BJ (cell line): Measurements from ENCODE around the gene TNRC6C. TPM values are rescaled to one million over a fixed set of nuclear protein-coding genes. Genes with fewer than 3 reads are reported as not detected.

Source experiments
- CTCF ChIA-PET: fragments of 350-600 bp; formaldehyde crosslinking; extraction: SDS; loops from one replicate; lab custom pipeline; 2021; ENCODE audit warnings: antibody characterized with exemption, inconsistent platforms; lab: Yijun Ruan, JAX
- POLR2A ChIA-PET: fragments of 300-600 bp; sonication (Branson Sonifier 250); formaldehyde crosslinking; extraction: SDS; loops from one replicate; lab custom pipeline; 2021; ENCODE audit warnings: antibody characterized with exemption; lab: Charles Lee
- DNase-seq: peaks from one replicate; pipeline ENCODE4 v3.0.0-alpha.2; 2011; ENCODE audit warnings: low read depth
- H3K27me3 ChIP-seq: 2 replicates; pipeline ENCODE4 v1.6.0; 2011; ENCODE audit warnings: low read length; ENCODE audit not compliant: control insufficient read depth, insufficient read depth
- H3K36me3 ChIP-seq: 2 replicates; pipeline ENCODE4 v1.5.1; 2011; ENCODE audit warnings: low read length; ENCODE audit not compliant: control insufficient read depth, insufficient read depth
- H3K4me3 ChIP-seq: 2 replicates; pipeline ENCODE4 v1.5.1; 2011; ENCODE audit warnings: low read depth, mild to moderate bottlenecking, control low read depth, low read length
- CTCF ChIP-seq: IDR thresholded peaks from 2 replicates; pipeline ENCODE4 v1.5.1; 2011; ENCODE audit warnings: low read depth, mild to moderate bottlenecking, control low read depth, inconsistent platforms, low read length, moderate library complexity; ENCODE audit not compliant: insufficient read depth
- polyA plus RNA-seq: library from polyadenylated mRNA; depleted of rRNA; stranded (reverse); fragments of >200 nt; gene quantifications from 2 replicates; pipeline ENCODE4 v1.2.3, GENCODE V29; 2011

The TNRC6C gene
- polyA plus RNA-seq, 1 experiment: 0.91 TPM

- POLR2A ChIA-PET: no interaction called here
- no peak for TF ChIP-seq CTCF
- no peaks in the 10 kb centered on the region for H3K36me3 ChIP-seq
- peaks cover 16% of the 10 kb centered on the region for H3K27me3 ChIP-seq
- H3K4me3 ChIP-seq: no peak overlapping the region
- DNase-seq: no peak
- CTCF ChIA-PET: interaction anchor here (0.5 to 1.3 kb wide), 3 partner anchors 7 to 329 kb away, joined by 4 to 6 read pairs (median 4); no protein-coding TSS in a partner anchor
Observed at GRCh38 chr17:78131172-78132083, 172.9 kb downstream of the TNRC6C start.

DNA sequence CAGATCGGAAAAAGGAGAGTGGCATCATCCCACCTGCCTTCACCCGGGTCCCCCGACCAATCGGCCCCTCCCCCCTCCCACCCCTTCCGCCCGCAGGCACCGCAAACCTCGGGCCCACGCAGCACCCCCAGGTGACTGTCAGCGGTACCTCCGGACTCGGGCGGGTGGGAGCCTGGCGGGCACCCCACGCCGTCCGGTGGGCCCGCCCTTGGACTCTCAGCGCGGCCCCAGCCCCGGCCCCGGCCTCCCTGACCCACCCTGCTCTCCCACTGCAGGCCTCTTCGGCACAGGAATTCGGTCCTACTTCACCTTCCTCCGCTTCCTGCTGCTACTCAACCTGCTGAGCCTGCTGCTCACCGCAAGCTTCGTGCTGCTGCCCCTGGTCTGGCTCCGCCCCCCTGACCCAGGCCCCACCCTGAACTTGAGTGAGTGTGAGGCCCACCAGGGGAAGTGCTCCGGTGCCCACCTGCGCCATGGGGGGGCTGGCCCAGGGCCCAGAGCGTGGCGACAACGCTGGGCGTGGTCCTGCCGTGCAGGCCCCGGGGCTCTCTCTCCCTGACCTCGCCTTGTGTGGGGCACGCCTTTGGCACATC lies 173.7 kb downstream of the TNRC6C start:
- Histone ChIP-seq H3K27me3 (peaks cover 14% of the 10 kb centered on the region), H3K4me3 (no peak overlapping the region), H3K36me3 (no peaks in the 10 kb centered on the region)
- no peak for DNase-seq
- ChIA-PET POLR2A (no interaction called here), CTCF (no interaction called here)
- no peak for TF ChIP-seq CTCF

- no peak for TF ChIP-seq CTCF
- H3K4me3 ChIP-seq: no peak overlapping the region
- no peak for DNase-seq
- POLR2A ChIA-PET: no interaction called here
- H3K36me3 ChIP-seq: no peaks in the 10 kb centered on the region
- H3K27me3 ChIP-seq: peaks cover 14% of the 10 kb centered on the region
- CTCF ChIA-PET: no interaction called here
Observed at GRCh38 chr17:78132767-78133178, 174.3 kb downstream of the TNRC6C start.

DNA sequence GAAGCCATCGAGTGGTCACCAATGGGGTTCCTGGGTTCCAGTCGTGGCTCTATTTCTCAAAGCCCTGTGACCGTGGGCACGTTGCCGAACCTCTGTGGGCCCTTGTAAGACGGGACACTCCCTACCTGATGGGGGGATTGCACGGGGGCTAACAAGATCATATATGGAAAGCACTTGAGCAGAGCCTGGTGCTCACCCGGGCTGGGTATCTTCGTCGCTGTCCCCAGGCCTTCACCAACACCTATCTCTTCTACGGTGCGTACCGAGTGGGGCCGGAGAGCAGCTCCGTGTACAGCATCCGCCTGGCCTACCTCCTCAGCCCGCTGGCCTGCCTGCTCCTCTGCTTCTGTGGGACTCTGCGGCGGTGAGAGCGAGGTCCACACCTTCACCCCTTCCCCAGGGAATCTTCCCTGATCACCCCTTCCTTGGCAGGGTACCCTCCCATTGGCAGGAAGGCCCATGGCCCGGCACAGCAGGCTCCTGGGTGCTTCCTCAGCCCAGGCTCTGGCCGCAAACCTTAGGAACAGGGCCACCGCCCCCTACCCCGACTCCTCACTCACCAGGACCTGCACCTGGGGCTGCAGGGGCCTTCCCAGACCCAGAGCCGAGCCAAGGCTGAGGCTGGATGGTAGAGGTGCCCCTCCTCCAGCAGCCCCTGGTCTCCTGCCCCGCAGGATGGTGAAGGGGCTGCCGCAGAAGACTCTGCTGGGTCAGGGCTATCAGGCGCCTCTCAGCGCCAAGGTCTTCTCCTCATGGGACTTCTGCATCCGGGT lies 174.9 kb downstream of the TNRC6C start:
- CTCF ChIA-PET: no interaction called here
- DNase-seq: no peak
- Histone ChIP-seq H3K36me3 (no peaks in the 10 kb centered on the region), H3K4me3 (no peak overlapping the region), H3K27me3 (peaks cover 14% of the 10 kb centered on the region)
- POLR2A ChIA-PET: no interaction called here
- no peak for TF ChIP-seq CTCF
